GM12878 (cell line): ENCODE results near the gene SPINK7.

Experiments used
- BRCA1 ChIP-seq: IDR thresholded peaks from 2 replicates; pipeline ENCODE4 v1.6.1; 2011; ENCODE audit warnings: low read depth, low read length, improper control_type of control experiment
- EZH2 ChIP-seq: IDR thresholded peaks from 2 replicates; pipeline ENCODE4 v1.6.1; 2012; ENCODE audit warnings: low read depth, mild to moderate bottlenecking, control low read depth, inconsistent platforms, low read length, borderline replicate concordance; ENCODE audit not compliant: control insufficient read depth
- GABPA ChIP-seq: IDR thresholded peaks from 2 replicates; pipeline ENCODE4 v1.6.1; 2014; ENCODE audit warnings: antibody characterized with exemption, low read depth, mild to moderate bottlenecking, inconsistent platforms
- MTA3 ChIP-seq: IDR thresholded peaks from 2 replicates; pipeline ENCODE4 v1.6.1; 2012; ENCODE audit warnings: low read length, inconsistent platforms, borderline replicate concordance
- MXI1 ChIP-seq: fragments of 150-350 bp; IDR thresholded peaks from 2 replicates; pipeline ENCODE4 v1.6.1; 2011; ENCODE audit warnings: low read depth, mild to moderate bottlenecking, inconsistent platforms, low read length, improper control_type of control experiment
- POLR2A ChIP-seq: IDR thresholded peaks from 2 replicates; pipeline ENCODE4 v1.6.1; 2011; ENCODE audit warnings: low read depth, mild to moderate bottlenecking, low read length
- RAD21 ChIP-seq: IDR thresholded peaks from 2 replicates; pipeline ENCODE4 v1.6.1; 2011; ENCODE audit warnings: mild to moderate bottlenecking, low read depth, low read length, moderate library complexity; ENCODE audit not compliant: insufficient read depth
- RAD51 ChIP-seq: fragments of 450-650 bp; IDR thresholded peaks from 2 replicates; pipeline ENCODE4 v1.6.1; 2016; ENCODE audit warnings: moderate library complexity, mild to moderate bottlenecking, inconsistent platforms
- RCOR1 ChIP-seq: conservative IDR thresholded peaks from 2 replicates; pipeline ENCODE4 v1.6.1; 2012; ENCODE audit warnings: low read depth, low read length, improper control_type of control experiment
- TF ChIP-seq, protein P1 (sequence below): fragments of 450-650 bp; IDR thresholded peaks from 2 replicates; pipeline ENCODE4 v1.6.1; 2016; ENCODE audit warnings: mild to moderate bottlenecking
- TF ChIP-seq, protein P2 (sequence below): fragments of 150-350 bp; IDR thresholded peaks from 2 replicates; pipeline ENCODE4 v1.6.1; 2016; ENCODE audit warnings: low read depth, low read length
- TF ChIP-seq, protein P3 (sequence below), 3 experiments: IDR thresholded peaks in 2 of 3; conservative IDR thresholded peaks in 1 of 3; 2 replicates each; pipeline ENCODE4 v1.5.1; 2011; ENCODE audit warnings: low read depth in 3 of 3, low read length in 3 of 3, mild to moderate bottlenecking in 3 of 3, control low read depth in 2 of 3, moderate library complexity in 2 of 3, inconsistent platforms in 1 of 3, mixed read lengths in 1 of 3; ENCODE audit not compliant: control insufficient read depth in 2 of 3, insufficient read depth in 1 of 3; ENCODE audit errors: extremely low read depth in 1 of 3

DNA sequence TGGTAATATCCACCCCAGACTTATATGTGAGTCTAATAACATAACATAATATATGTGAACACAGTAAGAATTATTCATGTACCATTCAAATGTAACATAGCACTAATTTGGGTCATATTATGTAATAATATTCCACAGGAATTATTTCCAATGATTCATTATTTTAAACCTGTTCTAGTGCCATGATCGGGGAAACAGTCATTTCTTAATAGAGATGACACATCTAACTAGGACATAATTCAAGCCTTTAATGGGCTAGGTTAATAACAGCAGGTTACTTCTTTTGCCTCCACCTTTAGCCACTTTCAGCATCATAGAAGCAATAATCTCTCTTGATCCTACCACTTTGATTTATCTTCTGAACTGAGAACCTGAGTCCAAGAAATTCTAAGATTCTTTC lies 35.5 kb downstream of the SPINK7 start:
- TF ChIP-seq, protein P1, sequence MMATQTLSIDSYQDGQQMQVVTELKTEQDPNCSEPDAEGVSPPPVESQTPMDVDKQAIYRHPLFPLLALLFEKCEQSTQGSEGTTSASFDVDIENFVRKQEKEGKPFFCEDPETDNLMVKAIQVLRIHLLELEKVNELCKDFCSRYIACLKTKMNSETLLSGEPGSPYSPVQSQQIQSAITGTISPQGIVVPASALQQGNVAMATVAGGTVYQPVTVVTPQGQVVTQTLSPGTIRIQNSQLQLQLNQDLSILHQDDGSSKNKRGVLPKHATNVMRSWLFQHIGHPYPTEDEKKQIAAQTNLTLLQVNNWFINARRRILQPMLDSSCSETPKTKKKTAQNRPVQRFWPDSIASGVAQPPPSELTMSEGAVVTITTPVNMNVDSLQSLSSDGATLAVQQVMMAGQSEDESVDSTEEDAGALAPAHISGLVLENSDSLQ: no peak
- TF ChIP-seq POLR2A (no peak), RAD51 (no peak), MXI1 (no peak), BRCA1 (no peak), RCOR1 (no peak), RAD21 (no peak), MTA3 (no peak), GABPA (no peak), EZH2 (no peak)
- TF ChIP-seq, protein P2, sequence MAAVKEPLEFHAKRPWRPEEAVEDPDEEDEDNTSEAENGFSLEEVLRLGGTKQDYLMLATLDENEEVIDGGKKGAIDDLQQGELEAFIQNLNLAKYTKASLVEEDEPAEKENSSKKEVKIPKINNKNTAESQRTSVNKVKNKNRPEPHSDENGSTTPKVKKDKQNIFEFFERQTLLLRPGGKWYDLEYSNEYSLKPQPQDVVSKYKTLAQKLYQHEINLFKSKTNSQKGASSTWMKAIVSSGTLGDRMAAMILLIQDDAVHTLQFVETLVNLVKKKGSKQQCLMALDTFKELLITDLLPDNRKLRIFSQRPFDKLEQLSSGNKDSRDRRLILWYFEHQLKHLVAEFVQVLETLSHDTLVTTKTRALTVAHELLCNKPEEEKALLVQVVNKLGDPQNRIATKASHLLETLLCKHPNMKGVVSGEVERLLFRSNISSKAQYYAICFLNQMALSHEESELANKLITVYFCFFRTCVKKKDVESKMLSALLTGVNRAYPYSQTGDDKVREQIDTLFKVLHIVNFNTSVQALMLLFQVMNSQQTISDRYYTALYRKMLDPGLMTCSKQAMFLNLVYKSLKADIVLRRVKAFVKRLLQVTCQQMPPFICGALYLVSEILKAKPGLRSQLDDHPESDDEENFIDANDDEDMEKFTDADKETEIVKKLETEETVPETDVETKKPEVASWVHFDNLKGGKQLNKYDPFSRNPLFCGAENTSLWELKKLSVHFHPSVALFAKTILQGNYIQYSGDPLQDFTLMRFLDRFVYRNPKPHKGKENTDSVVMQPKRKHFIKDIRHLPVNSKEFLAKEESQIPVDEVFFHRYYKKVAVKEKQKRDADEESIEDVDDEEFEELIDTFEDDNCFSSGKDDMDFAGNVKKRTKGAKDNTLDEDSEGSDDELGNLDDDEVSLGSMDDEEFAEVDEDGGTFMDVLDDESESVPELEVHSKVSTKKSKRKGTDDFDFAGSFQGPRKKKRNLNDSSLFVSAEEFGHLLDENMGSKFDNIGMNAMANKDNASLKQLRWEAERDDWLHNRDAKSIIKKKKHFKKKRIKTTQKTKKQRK: no peak
- TF ChIP-seq, protein P3, sequence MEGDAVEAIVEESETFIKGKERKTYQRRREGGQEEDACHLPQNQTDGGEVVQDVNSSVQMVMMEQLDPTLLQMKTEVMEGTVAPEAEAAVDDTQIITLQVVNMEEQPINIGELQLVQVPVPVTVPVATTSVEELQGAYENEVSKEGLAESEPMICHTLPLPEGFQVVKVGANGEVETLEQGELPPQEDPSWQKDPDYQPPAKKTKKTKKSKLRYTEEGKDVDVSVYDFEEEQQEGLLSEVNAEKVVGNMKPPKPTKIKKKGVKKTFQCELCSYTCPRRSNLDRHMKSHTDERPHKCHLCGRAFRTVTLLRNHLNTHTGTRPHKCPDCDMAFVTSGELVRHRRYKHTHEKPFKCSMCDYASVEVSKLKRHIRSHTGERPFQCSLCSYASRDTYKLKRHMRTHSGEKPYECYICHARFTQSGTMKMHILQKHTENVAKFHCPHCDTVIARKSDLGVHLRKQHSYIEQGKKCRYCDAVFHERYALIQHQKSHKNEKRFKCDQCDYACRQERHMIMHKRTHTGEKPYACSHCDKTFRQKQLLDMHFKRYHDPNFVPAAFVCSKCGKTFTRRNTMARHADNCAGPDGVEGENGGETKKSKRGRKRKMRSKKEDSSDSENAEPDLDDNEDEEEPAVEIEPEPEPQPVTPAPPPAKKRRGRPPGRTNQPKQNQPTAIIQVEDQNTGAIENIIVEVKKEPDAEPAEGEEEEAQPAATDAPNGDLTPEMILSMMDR (IDR thresholded peaks at IDR 0.05 in 2 of 3, conservative IDR thresholded peaks at IDR 0.05 in 1 of 3; ENCODE audit: control insufficient read depth in 2 of 3, extremely low read depth in 1 of 3, insufficient read depth in 1 of 3, low read depth in 3 of 3, low read length in 3 of 3): no peak
